ENCODE measurements around the gene SIPA1L3.

DNA sequence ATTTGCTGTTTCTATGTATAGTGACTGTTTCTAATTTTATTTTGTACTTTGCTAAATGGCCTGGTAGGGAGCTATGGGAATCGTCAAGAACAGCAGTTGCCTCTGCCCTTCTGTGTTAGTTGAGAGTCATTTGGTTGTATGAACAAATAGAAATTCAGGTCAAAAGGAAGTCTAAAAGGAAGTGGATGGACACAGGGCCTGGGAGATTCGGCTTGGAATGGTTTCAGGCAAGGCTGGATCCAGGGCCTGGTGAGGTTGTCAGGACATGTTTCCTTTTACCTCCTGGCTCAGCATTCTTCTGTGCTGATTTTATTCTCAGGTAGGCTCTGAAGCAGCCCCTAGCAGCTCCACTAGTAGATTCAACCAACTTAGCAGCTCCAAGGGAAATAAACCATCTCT, 118.9 kb downstream of the SIPA1L3 start:
- no peak for TF ChIP-seq CTCF (conservative IDR thresholded peaks at IDR 0.05; ENCODE audit: low read depth, low read length)
- TF ChIP-seq EZH2 (IDR thresholded peaks at IDR 0.05; ENCODE audit: borderline replicate concordance, low read depth, low read length, poor library complexity, severe bottlenecking), result no peak

Measured in A673 (cell line).